WTC11 (cell line): Measurements from ENCODE around the gene FAM13B.

Experiments used
- ESRRA ChIP-seq: sonication (generic); formaldehyde crosslinking; IDR thresholded peaks from 2 replicates; pipeline ENCODE4 v1.8.1; 2022; ENCODE audit warnings: mild to moderate bottlenecking, missing genetic modification reagents, borderline replicate concordance
- JUN ChIP-seq: sonication (generic); formaldehyde crosslinking; IDR thresholded peaks from 2 replicates; pipeline ENCODE4 v1.8.0; 2023; ENCODE audit warnings: mild to moderate bottlenecking, missing genetic modification reagents
- MXD4 ChIP-seq: fragments of 250-450 bp; sonication (Bioruptor Pico); IDR thresholded peaks from 2 replicates; pipeline ENCODE4 v1.8.0; 2021; ENCODE audit warnings: mild to moderate bottlenecking, moderate library complexity, borderline replicate concordance
- NFYB ChIP-seq: sonication (generic); formaldehyde crosslinking; conservative IDR thresholded peaks from 2 replicates; pipeline ENCODE4 v1.8.0; 2022; ENCODE audit warnings: low read depth, missing genetic modification reagents
- SP1 ChIP-seq: sonication (generic); formaldehyde crosslinking; conservative IDR thresholded peaks from 2 replicates; pipeline ENCODE4 v1.8.1; 2022; ENCODE audit warnings: missing genetic modification reagents
- ZNF121 ChIP-seq: sonication (generic); formaldehyde crosslinking; IDR thresholded peaks from 2 replicates; pipeline ENCODE4 v1.8.0; 2023; ENCODE audit warnings: missing genetic modification reagents
- TF ChIP-seq, protein P1 (sequence below): sonication (generic); formaldehyde crosslinking; IDR thresholded peaks from 2 replicates; pipeline ENCODE4 v1.8.0; 2022; ENCODE audit warnings: mild to moderate bottlenecking, missing genetic modification reagents
- TF ChIP-seq, protein P2 (sequence below): sonication (generic); formaldehyde crosslinking; IDR thresholded peaks from 2 replicates; pipeline ENCODE4 v1.8.1; 2022; ENCODE audit warnings: missing genetic modification reagents, borderline replicate concordance
- TF ChIP-seq, protein P3 (sequence below): fragments of 200-600 bp; IDR thresholded peaks from 2 replicates; pipeline ENCODE4 v1.8.0; 2022; ENCODE audit warnings: antibody characterized with exemption
- TF ChIP-seq, protein P4 (sequence below): sonication (generic); formaldehyde crosslinking; IDR thresholded peaks from 2 replicates; pipeline ENCODE4 v1.8.0; 2022; ENCODE audit warnings: mild to moderate bottlenecking, missing genetic modification reagents
- TF ChIP-seq, protein P5 (sequence below): sonication (generic); formaldehyde crosslinking; IDR thresholded peaks from 2 replicates; pipeline ENCODE4 v1.8.1; 2023; ENCODE audit warnings: mild to moderate bottlenecking, missing genetic modification reagents, moderate library complexity

DNA sequence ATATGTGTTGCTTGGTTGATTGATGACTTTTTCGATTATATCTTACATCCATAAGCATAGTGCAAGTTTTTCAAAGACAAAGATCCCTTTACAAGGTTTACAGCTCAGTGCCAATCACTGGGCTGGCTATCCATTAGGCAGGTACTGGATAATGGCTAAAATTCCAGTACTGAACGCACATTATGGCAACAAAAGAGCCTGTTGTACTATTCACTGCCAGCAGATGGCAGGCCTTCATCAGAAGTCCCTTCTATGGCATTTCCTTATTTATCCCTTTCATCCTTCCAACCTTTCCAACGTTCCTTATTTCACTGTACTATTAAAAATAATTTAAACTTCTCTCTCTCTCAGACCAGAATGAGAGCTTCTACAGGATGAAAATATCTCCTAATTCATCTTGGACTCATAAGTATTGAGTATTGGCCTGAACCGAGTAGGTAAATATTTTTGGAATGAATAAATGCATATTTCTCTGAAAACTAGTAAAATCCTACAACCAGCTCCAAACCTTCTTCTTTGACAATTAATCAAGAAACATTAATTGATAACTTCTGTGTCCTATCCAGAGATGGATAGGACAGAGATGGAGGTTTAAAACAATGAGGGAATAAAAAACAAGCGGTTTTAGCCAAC is 44.3 kb upstream of the FAM13B start:
- TF ChIP-seq, protein P1, sequence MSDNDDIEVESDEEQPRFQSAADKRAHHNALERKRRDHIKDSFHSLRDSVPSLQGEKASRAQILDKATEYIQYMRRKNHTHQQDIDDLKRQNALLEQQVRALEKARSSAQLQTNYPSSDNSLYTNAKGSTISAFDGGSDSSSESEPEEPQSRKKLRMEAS, result no peak
- TF ChIP-seq, protein P2, sequence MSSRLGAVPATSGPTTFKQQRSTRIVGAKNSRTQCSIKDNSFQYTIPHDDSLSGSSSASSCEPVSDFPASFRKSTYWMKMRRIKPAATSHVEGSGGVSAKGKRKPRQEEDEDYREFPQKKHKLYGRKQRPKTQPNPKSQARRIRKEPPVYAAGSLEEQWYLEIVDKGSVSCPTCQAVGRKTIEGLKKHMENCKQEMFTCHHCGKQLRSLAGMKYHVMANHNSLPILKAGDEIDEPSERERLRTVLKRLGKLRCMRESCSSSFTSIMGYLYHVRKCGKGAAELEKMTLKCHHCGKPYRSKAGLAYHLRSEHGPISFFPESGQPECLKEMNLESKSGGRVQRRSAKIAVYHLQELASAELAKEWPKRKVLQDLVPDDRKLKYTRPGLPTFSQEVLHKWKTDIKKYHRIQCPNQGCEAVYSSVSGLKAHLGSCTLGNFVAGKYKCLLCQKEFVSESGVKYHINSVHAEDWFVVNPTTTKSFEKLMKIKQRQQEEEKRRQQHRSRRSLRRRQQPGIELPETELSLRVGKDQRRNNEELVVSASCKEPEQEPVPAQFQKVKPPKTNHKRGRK (CRISPR knock-in tag), result no peak
- TF ChIP-seq MXD4 (CRISPR knock-in tag), result no peak
- TF ChIP-seq ZNF121, result no peak
- TF ChIP-seq, protein P3, sequence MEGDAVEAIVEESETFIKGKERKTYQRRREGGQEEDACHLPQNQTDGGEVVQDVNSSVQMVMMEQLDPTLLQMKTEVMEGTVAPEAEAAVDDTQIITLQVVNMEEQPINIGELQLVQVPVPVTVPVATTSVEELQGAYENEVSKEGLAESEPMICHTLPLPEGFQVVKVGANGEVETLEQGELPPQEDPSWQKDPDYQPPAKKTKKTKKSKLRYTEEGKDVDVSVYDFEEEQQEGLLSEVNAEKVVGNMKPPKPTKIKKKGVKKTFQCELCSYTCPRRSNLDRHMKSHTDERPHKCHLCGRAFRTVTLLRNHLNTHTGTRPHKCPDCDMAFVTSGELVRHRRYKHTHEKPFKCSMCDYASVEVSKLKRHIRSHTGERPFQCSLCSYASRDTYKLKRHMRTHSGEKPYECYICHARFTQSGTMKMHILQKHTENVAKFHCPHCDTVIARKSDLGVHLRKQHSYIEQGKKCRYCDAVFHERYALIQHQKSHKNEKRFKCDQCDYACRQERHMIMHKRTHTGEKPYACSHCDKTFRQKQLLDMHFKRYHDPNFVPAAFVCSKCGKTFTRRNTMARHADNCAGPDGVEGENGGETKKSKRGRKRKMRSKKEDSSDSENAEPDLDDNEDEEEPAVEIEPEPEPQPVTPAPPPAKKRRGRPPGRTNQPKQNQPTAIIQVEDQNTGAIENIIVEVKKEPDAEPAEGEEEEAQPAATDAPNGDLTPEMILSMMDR, result peak; percentile 69
- TF ChIP-seq SP1 (CRISPR knock-in tag), result no peak
- TF ChIP-seq, protein P4, sequence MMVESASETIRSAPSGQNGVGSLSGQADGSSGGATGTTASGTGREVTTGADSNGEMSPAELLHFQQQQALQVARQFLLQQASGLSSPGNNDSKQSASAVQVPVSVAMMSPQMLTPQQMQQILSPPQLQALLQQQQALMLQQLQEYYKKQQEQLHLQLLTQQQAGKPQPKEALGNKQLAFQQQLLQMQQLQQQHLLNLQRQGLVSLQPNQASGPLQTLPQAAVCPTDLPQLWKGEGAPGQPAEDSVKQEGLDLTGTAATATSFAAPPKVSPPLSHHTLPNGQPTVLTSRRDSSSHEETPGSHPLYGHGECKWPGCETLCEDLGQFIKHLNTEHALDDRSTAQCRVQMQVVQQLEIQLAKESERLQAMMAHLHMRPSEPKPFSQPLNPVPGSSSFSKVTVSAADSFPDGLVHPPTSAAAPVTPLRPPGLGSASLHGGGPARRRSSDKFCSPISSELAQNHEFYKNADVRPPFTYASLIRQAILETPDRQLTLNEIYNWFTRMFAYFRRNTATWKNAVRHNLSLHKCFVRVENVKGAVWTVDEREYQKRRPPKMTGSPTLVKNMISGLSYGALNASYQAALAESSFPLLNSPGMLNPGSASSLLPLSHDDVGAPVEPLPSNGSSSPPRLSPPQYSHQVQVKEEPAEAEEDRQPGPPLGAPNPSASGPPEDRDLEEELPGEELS (CRISPR knock-in tag), result no peak
- no peak for TF ChIP-seq NFYB (CRISPR knock-in tag)
- TF ChIP-seq, protein P5, sequence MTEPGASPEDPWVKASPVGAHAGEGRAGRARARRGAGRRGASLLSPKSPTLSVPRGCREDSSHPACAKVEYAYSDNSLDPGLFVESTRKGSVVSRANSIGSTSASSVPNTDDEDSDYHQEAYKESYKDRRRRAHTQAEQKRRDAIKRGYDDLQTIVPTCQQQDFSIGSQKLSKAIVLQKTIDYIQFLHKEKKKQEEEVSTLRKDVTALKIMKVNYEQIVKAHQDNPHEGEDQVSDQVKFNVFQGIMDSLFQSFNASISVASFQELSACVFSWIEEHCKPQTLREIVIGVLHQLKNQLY (CRISPR knock-in tag), result no peak
- TF ChIP-seq JUN (CRISPR knock-in tag), result no peak
- TF ChIP-seq ESRRA, result no peak
